ENCODE results near the gene ITK. TPM values are rescaled to one million over a fixed set of nuclear protein-coding genes. Genes with fewer than 3 reads are reported as not detected.

Gene ITK
- total RNA-seq (2014; rRNA removed; shearing (Covaris generic)), result 0.10 TPM in 1 of 2 replicates, not detected in the other

DNA sequence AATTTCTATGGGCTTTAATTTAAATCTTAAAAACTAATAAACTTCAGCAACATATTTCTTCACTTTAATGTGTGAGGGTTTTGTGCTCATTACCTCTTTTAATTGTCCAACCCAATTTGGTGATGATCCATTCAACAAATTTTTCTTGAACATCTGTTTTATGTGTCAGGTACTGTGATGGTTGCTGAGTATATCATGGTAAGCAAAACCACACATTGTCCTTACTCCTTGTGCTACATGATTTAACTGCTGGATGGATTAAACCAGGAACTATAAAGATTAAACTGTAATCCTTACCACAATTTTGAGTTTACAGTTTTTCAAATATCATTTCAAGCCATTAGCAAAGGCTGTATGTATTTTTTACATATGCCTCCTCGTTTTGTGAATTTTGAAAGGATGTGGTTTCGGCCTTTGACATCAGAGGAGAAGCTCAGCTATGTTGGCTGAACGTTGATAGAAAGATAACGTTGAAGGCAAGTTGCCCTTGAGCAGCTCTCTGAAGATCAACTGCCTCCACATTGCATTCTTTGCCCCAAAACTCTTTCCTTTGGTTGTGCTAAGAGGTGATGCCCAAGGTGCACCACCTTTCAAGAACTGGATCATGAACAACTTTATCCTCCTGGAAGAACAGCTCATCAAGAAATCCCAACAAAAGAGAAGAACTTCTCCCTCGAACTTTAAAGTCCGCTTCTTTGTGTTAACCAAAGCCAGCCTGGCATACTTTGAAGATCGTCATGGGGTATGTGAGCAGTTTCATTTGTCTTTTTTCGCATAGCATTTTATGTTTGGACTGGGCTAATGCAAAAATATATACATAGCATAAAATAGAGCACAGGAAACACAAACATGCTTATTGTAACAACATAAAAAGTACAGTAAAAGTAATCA lies at the start of gene ITK:
ITK (plus strand) TSS at position 467 of the 891 bp plus-strand sequence; CDS start at position 605, 138 bp downstream.
- DNase-seq (ENCODE audit: low read depth), result no peak

- peak; percentile 55 for DNase-seq (ENCODE audit: low read depth)
Measured at GRCh38 chr5:157130925-157131324, 49.7 kb upstream of the ITK start.

GRCh38 chr5:157132281-157132612 lies 48.4 kb upstream of the ITK start:
- DNase-seq (ENCODE audit: low read depth), result no peak

- DNase-seq (ENCODE audit: low read depth), result no peak
Measured at GRCh38 chr5:157137691-157138090, 42.9 kb upstream of the ITK start.

DNA sequence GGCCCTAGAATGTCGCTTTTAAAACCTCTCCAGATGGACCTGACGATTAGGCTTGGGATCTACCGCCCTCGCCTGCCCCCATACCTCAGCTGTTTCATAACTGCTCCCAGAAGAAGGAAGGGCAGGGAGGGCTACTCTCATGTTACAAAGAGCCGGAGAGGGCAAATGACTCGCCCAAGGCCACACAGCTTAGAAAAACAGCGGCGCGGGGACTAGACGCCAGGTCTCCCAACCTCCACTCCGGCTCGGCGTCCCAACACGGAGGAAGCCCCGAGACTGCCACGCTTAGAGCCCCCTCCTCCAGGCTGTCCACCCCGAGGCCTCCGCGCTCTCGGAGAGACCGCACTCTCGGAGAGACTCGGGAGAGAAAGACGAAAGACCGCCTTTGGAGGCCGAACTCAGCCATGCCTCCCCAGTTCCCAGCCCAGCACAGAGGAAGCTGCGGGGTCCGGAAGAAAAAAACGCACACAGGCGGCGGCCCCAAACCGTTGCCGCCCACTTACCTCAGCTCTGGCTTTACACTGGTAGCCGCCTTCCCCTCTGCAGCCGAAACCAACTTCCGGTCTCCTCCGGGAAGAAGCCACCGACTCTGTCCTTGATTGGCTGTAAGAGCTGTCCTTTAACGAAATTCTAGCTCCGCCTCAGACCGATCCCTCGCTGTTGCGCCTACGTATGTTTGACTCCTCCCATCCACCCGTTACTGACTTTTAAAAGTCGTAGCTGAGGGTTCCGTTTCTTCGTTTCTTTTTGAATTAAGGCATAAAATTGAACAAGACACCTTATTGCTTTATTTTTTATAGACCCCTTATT lies 38.1 kb upstream of the ITK start, which contains the start of gene MED7:
MED7 (minus strand) TSS at position 549 of the 810 bp plus-strand sequence. CDS start 3,434 bp downstream, outside the sequence.
- DNase-seq (ENCODE audit: low read depth), result peak; percentile 98

GRCh38 chr5:157143127-157143971 lies 37.3 kb upstream of the ITK start:
- DNase-seq (ENCODE audit: low read depth), result peak; percentile 36

- peak; percentile 60 for DNase-seq (ENCODE audit: low read depth)
Measured at GRCh38 chr5:157148734-157149615, 31.7 kb upstream of the ITK start.

- no peak for DNase-seq (ENCODE audit: low read depth)
Measured at GRCh38 chr5:157150995-157151394, 29.6 kb upstream of the ITK start.

- no peak for DNase-seq (ENCODE audit: low read depth)
Measured at GRCh38 chr5:157155297-157155696, 25.3 kb upstream of the ITK start.

DNA sequence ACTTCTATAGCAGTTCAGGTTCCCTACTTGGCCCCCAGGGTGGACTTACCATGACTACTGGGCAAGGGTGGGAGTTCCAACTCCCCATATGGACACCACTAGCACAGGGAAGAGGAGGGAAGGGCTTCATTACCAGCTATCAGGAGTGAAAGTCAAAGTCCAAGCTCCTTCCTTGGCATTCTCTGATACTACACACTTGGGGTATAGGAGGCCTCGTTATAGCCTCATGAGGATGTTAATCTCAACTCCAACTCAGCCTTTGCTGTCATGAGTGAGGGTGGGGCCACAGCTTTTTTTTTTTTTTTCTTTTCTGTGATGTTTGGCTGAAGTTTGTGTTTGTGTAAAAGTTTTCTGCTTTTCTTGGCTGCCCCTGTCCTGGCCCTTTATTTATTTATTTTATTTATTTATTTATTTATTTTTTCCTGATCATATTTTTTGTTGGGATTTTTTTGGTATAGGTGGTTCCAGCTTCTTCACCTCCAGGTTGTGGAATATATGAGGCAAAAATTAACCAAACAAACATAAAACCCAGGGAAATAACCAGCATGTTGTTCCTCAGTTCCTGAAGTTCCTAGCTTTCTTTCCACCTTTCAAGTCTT lies 23.2 kb upstream of the ITK start:
- DNase-seq (ENCODE audit: low read depth), result no peak

DNA sequence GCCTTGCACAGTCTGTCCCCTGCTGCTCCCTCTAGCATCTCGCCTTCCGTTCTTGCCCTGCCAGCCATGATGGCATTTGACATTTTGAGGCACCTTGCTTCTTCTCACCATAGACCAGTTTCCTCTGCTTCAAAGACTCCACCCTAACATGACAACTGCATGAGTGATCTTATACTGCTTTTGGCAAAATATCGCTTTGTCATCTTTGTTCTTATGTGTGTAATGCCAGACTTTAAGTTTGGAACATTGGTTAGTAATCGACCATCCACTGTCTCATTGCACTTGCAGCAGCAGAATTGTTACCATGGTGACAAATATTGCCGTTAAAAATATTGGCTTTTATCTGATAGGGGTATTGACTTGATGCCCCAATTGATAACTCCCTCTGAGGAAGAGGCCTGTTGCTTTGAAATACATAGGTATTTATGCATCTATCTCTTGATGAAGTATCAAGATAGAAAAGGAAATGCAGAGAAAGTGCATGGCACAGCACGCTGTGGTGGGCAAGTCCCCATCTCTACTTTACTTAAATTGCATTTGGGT lies 21.4 kb upstream of the ITK start:
- no peak for DNase-seq (ENCODE audit: low read depth)

GRCh38 chr5:157160001-157160400 lies 20.6 kb upstream of the ITK start:
- no peak for DNase-seq (ENCODE audit: low read depth)

GRCh38 chr5:157161996-157162395 lies 18.6 kb upstream of the ITK start:
- DNase-seq (ENCODE audit: low read depth), result no peak

- no peak for DNase-seq (ENCODE audit: low read depth)
Measured at GRCh38 chr5:157162919-157163510, 17.6 kb upstream of the ITK start.

DNA sequence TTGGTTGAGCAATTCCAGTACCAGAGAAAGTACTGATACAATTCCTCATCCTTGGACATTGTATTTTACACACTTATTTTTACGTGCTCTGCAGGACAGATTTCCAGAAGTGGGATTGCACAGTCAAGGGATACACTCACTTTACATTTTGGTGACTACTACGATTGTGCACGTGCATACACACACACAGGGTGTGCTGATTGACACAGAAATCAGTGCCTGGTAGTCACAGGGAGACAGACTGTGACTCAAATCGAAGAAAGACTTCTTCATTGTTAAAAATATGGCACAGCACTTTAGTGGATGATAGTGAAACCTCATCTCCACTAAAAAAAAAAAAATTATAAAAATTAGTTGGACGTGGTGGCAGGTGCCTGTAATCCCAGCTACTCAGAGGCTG lies 16.1 kb upstream of the ITK start:
- no peak for DNase-seq (ENCODE audit: low read depth)

GRCh38 chr5:157165261-157165660 lies 15.4 kb upstream of the ITK start:
- DNase-seq (ENCODE audit: low read depth), result no peak

DNA sequence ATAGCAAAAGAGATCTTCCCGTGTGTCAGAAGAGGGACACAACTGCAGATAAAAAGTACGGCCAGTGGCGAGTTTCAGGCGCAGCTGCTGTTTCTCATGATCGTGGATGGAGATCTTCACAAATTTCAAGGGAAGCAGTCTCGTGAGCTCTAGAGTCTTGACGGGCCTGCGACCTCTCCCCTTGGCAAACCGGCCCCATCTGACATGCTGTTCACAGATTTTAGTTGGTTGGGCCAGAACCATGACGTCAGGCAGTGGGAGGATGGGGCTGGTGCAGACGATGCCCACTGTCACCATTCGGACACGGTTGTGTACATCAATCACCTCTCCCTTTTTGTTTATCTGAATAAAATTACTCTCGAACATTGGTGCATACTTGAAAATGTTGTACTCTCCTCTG lies 15.0 kb upstream of the ITK start:
- DNase-seq (ENCODE audit: low read depth), result no peak

- no peak for DNase-seq (ENCODE audit: low read depth)
Measured at GRCh38 chr5:157166214-157167213, 14.1 kb upstream of the ITK start, which contains the start of gene GARIN3. GARIN3 (minus strand) TSS chr5:157166264; CDS start chr5:157166168, 96 bp downstream.
